ENCODE results near the gene IBTK. TPM values are rescaled to one million over a fixed set of nuclear protein-coding genes. Genes with fewer than 3 reads are reported as not detected.
A peak's percentile ranks its signal among the peaks of the same experiment; 100 is the strongest.
"Not testable (repeated sequence)": the region's sequence is repeated elsewhere in the genome, so short reads cannot be mapped to it uniquely, and the experiment has no call there.

IBTK gene
- total RNA-seq, 3 donors from 2014 or later, result 25.6 to 41.1 (median 33.4) TPM

DNA sequence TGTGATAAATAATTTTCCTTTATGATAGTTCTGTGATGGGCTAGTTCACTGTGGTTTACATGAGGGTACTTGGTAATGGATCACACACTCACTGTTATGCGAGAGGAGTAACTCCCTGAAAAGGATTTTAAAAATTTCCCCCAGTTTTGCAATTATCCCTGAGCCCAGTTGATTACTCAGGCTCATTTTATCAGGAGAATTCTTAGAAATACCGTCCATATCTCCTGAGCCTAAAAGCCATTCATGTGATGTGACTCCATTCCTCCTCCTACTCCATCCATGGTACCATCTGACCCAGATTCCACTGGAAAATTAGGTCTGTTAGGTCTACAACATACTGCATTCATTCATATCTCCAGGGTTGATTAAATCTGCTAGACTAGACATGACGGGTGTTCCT lies 16.4 kb upstream of the IBTK start:
- DNase-seq (ENCODE audit: low spot score in 2 of 2), result no peak
- Histone ChIP-seq H3K4me3 (no peak overlapping the region), H3K27ac (no peak overlapping the region), H3K27me3 (no peaks in the 10 kb centered on the region), H3K4me1 (peaks cover 0 to 4% of the 10 kb centered on the region in 2 donors), H3K36me3 (no peaks in the 10 kb centered on the region), H3K9me3 (no peaks in the 10 kb centered on the region)
- TF ChIP-seq POLR2AphosphoS5 (IDR thresholded peaks at IDR 0.05) (no peak), POLR2A (IDR thresholded peaks at IDR 0.05) (no peak)
- TF ChIP-seq, protein P1, sequence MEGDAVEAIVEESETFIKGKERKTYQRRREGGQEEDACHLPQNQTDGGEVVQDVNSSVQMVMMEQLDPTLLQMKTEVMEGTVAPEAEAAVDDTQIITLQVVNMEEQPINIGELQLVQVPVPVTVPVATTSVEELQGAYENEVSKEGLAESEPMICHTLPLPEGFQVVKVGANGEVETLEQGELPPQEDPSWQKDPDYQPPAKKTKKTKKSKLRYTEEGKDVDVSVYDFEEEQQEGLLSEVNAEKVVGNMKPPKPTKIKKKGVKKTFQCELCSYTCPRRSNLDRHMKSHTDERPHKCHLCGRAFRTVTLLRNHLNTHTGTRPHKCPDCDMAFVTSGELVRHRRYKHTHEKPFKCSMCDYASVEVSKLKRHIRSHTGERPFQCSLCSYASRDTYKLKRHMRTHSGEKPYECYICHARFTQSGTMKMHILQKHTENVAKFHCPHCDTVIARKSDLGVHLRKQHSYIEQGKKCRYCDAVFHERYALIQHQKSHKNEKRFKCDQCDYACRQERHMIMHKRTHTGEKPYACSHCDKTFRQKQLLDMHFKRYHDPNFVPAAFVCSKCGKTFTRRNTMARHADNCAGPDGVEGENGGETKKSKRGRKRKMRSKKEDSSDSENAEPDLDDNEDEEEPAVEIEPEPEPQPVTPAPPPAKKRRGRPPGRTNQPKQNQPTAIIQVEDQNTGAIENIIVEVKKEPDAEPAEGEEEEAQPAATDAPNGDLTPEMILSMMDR (IDR thresholded peaks at IDR 0.05), result no peak
- intact Hi-C loops (cut with DNase I; ENCODE audit: low total_unique reads), result no loop called here

DNA sequence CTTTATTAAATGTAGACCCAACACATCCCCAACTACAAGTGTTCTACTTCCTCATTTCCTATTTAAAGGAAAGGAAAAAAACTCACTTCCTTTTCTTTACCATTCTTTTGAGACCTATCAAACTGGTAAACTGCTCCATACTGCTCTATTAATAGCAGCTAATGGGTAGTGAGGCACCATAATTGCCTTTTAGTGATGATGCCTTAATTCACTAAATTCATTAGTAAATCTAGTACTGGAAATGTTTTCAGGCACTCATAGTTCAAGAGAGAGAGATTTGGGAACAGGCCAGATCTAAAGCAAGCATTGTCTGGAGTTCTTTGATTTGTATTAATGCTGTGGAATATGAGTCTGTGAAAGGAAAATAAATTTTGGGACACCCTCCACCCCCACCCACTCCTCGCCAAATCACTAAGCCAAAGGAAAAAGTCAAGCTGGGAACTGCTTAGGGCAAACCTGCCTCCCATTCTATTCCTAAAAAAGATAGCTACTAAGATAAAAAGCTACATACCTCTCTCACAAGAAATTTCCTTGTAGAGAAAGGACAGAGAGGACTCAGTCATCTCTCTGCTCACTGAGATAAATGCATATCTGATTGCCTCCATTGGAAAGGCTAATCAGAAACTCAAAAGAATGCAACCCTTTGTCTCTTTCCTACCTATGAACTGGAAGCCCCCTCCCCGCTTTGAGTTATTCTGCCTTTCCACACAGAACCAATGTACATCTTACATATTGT lies 13.6 kb upstream of the IBTK start:
- DNase-seq (ENCODE audit: low spot score in 2 of 2), result no peak
- H3K9me3 ChIP-seq, result no peaks in the 10 kb centered on the region
- no peaks in the 10 kb centered on the region for H3K27me3 ChIP-seq
- H3K4me1 ChIP-seq, result peaks cover 0 to 4% of the 10 kb centered on the region in 2 donors
- no peaks in the 10 kb centered on the region for H3K36me3 ChIP-seq
- H3K27ac ChIP-seq, result peak overlapping the region in 1 of 2 donors; percentile 9
- intact Hi-C loops (cut with DNase I; ENCODE audit: low total_unique reads), result no loop called here
- TF ChIP-seq POLR2A (IDR thresholded peaks at IDR 0.05), result no peak
- TF ChIP-seq POLR2AphosphoS5 (IDR thresholded peaks at IDR 0.05), result no peak
- TF ChIP-seq, protein P1 (IDR thresholded peaks at IDR 0.05), result no peak
- H3K4me3 ChIP-seq, result no peak overlapping the region

DNA sequence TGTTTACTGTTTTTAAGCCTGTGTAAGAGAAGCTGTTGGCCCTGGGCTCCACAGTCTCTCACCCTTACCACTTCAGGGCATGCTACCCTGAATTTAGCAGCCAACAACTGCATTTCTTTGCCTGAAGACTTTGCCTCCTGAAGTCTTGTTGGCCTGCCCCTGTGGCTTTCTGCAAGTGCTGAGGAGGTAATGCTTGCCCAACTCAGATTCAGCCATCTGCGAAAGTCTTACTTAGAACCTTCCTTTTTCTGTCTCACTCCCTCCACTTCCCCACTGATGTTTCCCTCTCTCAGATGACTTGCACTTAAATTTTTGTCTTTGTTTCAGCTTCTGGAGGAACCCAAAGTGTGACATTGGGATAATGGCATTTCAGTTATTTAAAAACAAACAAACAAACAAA lies 11.8 kb upstream of the IBTK start:
- TF ChIP-seq POLR2AphosphoS5 (IDR thresholded peaks at IDR 0.05), result no peak
- TF ChIP-seq, protein P1 (IDR thresholded peaks at IDR 0.05), result no peak
- TF ChIP-seq POLR2A (IDR thresholded peaks at IDR 0.05), result no peak
- Histone ChIP-seq H3K36me3 (no peaks in the 10 kb centered on the region), H3K4me3 (no peak overlapping the region), H3K27ac (no peak overlapping the region), H3K9me3 (no peaks in the 10 kb centered on the region), H3K27me3 (no peaks in the 10 kb centered on the region), H3K4me1 (peaks cover 0 to 4% of the 10 kb centered on the region in 2 donors)
- intact Hi-C loops (cut with DNase I; ENCODE audit: low total_unique reads), result no loop called here
- no peak for DNase-seq (ENCODE audit: low spot score in 2 of 2)

DNA sequence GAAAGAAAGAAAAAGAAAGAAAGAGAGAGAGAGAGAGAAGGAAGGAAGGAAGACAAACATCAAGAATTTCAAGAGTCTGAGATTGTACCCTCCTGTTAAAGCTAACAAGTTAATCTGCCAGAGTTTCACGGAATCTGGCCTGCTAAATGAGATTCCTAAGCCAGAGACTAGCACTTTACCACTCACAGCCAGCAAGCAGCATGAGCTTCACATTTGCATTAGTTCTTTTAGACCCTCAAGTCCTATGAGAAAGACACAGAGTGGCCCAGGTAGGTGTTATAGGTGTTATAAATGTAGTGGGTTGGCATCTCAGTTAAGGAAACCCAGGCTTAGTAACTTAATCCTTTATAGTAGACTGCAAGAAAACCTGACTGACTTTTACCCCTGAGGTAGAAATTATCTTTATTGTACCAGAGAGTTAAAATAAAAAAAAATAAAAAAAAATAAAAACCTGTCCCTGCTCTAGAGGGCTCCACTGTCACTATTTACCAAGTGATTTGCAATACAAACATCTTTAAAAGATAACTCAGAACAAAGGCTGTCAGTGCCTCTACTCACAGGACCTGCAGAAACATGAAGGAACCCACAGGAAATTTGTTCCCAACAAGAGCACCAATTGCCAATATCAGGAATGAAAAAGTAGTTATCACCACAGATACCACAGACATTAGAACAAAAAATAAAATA lies 9.7 kb upstream of the IBTK start:
- DNase-seq (ENCODE audit: low spot score in 2 of 2), result no peak
- no peak overlapping the region for H3K27ac ChIP-seq
- no peak overlapping the region for H3K4me3 ChIP-seq
- no peaks in the 10 kb centered on the region for H3K27me3 ChIP-seq
- H3K36me3 ChIP-seq, result no peaks in the 10 kb centered on the region
- H3K9me3 ChIP-seq, result no peaks in the 10 kb centered on the region
- TF ChIP-seq, protein P1 (IDR thresholded peaks at IDR 0.05), result no peak
- TF ChIP-seq POLR2AphosphoS5 (IDR thresholded peaks at IDR 0.05) (no peak), POLR2A (IDR thresholded peaks at IDR 0.05) (no peak)
- intact Hi-C loops (cut with DNase I; ENCODE audit: low total_unique reads), result no loop called here
- H3K4me1 ChIP-seq, result peaks cover 0 to 4% of the 10 kb centered on the region in 2 donors

DNA sequence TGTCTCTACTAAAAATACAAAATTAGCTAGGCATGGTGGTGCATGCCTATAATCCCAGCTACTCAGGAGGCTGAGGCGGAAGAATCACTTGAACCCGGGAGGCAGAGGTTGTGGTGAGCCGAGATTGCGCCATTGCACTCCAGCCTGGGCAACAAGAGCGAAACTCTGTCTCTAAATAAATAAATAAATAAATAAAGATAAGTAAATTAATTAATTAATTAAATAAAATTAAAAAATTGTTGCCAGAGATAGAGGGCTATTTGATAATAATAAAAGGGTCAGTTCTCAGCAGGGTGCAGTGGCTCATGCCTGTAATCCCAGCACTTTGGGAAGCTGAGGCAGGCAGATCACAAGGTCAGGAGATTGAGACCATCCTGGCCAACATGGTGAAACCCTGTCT lies 7.2 kb upstream of the IBTK start:
- H3K27me3 ChIP-seq; intact Hi-C loops (cut with DNase I; ENCODE audit: low total_unique reads); H3K9me3 ChIP-seq; H3K27ac ChIP-seq; H3K4me3 ChIP-seq; DNase-seq (ENCODE audit: low spot score in 2 of 2); H3K4me1 ChIP-seq; H3K36me3 ChIP-seq: not testable (repeated sequence)
